Central memory CD8-positive, alpha-beta T cell (primary cell): ENCODE data around the gene PCDHA12.
"Not testable (repeated sequence)": the region's sequence is repeated elsewhere in the genome, so short reads cannot be mapped to it uniquely, and the experiment has no call there.

Experiments used
- ATAC-seq: fragments of 150-1000 bp; cut with Tn5 transposase; replicated peaks from 2 replicates; pipeline ENCODE4 v1.10.0; 2022; ENCODE audit warnings: mild to moderate bottlenecking, moderate FRiP score, moderate number of reproducible peaks; ENCODE audit not compliant: poor library complexity, severe bottlenecking; ENCODE audit errors: extremely low read depth
- DNase-seq, 2 donors: peaks; one replicate each; pipeline ENCODE4 v3.0.0; 2021; ENCODE audit warnings: low spot score in 2 of 2
- H3K27ac Mint-ChIP-seq: one replicate; pipeline ENCODE4 v1.8.0; 2022; ENCODE audit warnings: low read depth, mild to moderate bottlenecking, moderate library complexity, mixed read lengths
- H3K27me3 Mint-ChIP-seq: one replicate; pipeline ENCODE4 v1.8.0; 2022; ENCODE audit warnings: mixed read lengths
- H3K36me3 Mint-ChIP-seq: one replicate; pipeline ENCODE4 v1.8.0; 2022; ENCODE audit warnings: mild to moderate bottlenecking, moderate library complexity, mixed read lengths; ENCODE audit not compliant: insufficient read depth
- H3K4me1 Mint-ChIP-seq: one replicate; pipeline ENCODE4 v1.8.0; 2022; ENCODE audit warnings: mixed read lengths
- H3K4me3 Mint-ChIP-seq: one replicate; pipeline ENCODE4 v1.8.0; 2022; ENCODE audit warnings: mild to moderate bottlenecking, moderate library complexity, mixed read lengths
- H3K9me3 Mint-ChIP-seq: one replicate; pipeline ENCODE4 v1.8.0; 2022; ENCODE audit warnings: mixed read lengths

The PCDHA12 gene

DNA sequence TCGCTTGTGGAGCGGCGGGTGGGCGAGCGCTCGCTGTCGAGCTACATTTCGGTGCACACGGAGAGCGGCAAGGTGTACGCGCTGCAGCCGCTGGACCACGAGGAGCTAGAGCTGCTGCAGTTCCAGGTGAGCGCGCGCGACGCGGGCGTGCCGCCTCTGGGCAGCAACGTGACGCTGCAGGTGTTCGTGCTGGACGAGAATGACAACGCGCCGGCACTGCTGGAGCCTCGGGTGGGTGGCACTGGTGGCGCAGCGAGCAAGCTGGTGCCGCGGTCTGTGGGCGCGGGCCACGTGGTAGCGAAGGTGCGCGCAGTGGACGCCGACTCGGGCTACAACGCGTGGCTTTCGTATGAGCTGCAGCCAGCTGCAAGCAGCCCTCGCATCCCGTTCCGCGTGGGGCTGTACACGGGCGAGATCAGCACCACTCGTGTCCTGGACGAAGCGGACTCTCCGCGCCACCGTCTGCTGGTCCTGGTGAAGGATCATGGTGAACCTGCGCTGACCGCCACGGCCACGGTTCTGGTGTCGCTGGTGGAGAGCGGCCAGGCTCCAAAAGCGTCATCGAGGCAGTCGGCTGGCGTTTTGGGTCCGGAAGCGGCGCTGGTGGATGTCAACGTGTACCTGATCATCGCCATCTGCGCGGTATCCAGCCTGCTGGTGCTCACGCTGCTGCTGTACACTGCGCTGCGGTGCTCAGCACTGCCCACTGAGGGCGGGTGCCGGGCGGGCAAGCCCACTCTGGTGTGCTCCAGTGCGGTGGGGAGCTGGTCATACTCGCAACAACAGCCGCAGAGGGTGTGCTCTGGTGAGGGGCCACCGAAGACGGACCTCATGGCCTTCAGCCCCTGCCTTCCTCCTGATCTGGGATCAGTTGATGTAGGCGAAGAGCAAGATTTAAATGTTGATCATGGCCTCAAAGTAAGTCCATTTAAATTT lies 32.0 kb upstream of the PCDHA12 start:
- Mint-ChIP-seq H3K9me3 (peaks cover 6% of the 10 kb centered on the region), H3K27ac (no peak overlapping the region), H3K4me1 (no peaks in the 10 kb centered on the region), H3K36me3 (no peaks in the 10 kb centered on the region), H3K27me3 (peaks cover 38% of the 10 kb centered on the region), H3K4me3 (no peak overlapping the region)
- ATAC-seq: no peak
- no peak for DNase-seq

DNA sequence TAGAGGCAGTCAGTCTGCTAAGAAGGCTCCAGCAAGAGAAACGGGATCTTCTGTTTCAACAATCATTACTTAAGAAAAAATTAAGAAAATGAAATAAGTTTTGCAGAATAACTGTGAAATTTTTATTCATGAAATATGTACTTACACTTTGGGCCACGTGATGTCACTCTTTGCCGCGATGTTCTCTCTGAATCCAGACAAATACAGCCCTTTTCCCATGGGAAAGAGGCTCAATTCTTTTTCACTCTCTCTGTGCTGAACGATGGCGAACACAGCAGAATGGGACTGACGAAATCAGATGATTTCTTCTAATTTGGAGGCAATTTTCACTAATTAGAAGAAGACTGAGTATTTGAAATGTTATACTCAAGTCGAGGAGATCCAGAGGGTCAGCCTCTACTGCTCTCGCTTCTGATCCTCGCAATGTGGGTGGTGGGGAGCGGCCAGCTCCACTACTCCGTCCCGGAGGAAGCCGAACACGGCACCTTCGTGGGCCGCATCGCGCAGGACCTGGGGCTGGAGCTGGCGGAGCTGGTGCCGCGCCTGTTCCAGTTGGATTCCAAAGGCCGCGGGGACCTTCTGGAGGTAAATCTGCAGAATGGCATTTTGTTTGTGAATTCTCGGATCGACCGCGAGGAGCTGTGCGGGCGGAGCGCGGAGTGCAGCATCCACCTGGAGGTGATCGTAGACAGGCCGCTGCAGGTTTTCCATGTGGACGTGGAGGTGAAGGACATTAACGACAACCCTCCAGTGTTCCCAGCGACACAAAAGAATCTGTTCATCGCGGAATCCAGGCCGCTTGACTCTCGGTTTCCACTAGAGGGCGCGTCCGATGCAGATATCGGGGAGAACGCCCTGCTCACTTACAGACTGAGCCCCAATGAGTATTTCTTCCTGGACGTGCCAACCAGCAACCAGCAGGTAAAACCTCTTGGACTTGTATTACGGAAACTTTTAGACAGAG lies 26.7 kb upstream of the PCDHA12 start, which contains the start of gene PCDHA9:
Gene PCDHA9, plus strand, starts transcription at position 244 of the 964 bp plus-strand sequence. Its CDS starts 114 bp downstream, at position 358.
- H3K27me3 Mint-ChIP-seq: peaks cover 33% of the 10 kb centered on the region
- not testable (repeated sequence) for DNase-seq, ATAC-seq, H3K36me3 Mint-ChIP-seq, H3K4me1 Mint-ChIP-seq, H3K4me3 Mint-ChIP-seq, H3K9me3 Mint-ChIP-seq, H3K27ac Mint-ChIP-seq

DNA sequence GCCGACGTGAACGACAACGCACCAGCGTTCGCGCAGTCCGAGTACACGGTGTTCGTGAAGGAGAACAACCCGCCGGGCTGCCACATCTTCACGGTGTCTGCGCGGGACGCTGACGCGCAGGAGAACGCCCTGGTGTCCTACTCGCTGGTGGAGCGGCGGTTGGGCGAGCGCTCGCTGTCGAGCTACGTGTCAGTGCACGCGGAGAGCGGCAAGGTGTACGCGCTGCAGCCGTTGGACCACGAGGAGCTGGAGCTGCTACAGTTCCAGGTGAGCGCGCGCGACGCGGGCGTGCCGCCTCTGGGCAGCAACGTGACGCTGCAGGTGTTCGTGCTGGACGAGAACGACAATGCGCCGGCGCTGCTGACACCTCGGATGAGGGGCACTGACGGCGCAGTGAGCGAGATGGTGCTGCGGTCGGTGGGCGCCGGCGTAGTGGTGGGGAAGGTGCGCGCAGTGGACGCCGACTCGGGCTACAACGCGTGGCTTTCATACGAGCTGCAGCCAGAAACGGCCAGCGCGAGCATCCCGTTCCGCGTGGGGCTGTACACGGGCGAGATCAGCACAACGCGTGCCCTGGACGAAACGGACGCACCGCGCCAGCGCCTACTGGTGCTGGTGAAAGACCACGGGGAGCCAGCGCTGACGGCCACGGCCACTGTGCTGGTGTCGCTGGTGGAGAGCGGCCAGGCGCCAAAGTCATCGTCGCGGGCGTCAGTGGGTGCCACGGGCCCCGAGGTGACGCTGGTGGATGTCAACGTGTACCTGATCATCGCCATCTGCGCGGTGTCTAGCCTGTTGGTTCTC lies 25.1 kb upstream of the PCDHA12 start:
- not testable (repeated sequence) for H3K4me1 Mint-ChIP-seq, H3K9me3 Mint-ChIP-seq, H3K36me3 Mint-ChIP-seq, DNase-seq, H3K4me3 Mint-ChIP-seq, H3K27ac Mint-ChIP-seq, ATAC-seq
- H3K27me3 Mint-ChIP-seq: peaks cover 38% of the 10 kb centered on the region

DNA sequence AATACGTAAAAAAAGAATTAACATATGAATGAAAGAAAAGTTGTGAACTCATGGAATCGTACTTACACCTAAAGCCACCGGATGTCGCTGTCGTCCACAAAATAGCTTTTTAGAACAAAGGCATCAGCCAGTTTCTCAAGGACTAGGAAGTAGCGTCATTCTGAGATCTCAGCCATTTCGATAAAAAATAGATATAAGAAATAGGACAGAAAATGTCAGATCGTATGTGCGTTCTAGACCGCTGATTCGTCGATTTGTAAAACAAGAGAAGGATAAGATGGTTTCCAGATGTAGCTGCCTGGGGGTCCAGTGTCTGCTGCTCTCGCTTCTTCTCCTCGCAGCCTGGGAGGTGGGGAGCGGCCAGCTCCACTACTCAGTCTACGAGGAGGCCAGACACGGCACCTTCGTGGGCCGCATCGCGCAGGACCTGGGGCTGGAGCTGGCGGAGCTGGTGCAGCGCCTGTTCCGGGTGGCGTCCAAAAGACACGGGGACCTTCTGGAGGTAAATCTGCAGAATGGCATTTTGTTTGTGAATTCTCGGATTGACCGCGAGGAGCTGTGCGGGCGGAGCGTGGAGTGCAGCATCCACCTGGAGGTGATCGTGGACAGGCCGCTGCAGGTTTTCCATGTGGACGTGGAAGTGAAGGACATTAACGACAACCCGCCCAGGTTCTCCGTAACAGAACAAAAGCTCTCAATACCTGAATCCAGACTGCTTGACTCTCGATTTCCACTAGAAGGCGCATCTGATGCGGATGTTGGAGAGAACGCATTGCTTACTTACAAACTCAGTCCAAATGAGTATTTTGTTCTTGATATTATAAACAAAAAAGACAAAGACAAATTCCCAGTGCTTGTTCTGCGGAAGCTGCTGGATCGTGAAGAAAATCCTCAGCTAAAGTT lies 19.1 kb upstream of the PCDHA12 start, which contains the start of gene PCDHA10:
Gene PCDHA10, plus strand, starts transcription at position 126 of the 903 bp plus-strand sequence. Its CDS starts 152 bp downstream, at position 278.
- Mint-ChIP-seq H3K36me3 (no peaks in the 10 kb centered on the region), H3K4me3 (no peak within 1 kb of the TSS), H3K4me1 (no peaks in the 10 kb centered on the region), H3K27me3 (peaks cover 13% of the 10 kb centered on the region), H3K9me3 (peaks cover 13% of the 10 kb centered on the region), H3K27ac (no peak within 1 kb of the TSS)
- no peak for ATAC-seq
- no peak for DNase-seq

DNA sequence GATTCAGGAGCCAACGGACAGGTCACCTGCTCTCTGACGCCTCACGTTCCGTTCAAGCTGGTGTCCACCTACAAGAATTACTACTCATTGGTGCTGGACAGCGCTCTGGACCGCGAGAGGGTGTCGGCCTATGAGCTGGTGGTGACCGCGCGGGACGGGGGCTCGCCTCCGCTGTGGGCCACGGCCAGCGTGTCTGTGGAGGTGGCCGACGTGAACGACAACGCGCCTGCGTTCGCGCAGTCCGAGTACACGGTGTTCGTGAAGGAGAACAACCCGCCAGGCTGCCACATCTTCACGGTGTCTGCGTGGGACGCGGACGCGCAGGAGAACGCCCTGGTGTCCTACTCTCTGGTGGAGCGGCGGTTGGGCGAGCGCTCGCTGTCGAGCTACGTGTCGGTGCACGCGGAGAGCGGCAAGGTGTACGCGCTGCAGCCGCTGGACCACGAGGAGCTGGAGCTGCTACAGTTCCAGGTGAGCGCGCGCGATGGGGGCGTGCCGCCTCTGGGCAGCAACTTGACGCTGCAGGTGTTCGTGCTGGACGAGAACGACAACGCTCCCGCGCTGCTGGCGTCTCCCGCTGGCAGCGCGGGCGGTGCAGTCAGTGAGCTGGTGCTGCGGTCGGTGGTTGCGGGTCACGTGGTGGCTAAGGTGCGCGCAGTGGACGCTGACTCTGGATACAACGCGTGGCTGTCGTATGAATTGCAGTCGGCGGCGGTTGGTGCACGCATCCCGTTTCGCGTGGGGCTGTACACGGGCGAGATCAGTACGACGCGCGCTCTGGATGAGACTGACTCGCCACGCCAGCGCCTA lies 17.7 kb upstream of the PCDHA12 start:
- Mint-ChIP-seq H3K9me3 (peaks cover 13% of the 10 kb centered on the region), H3K27ac (no peak overlapping the region), H3K27me3 (peaks cover 13% of the 10 kb centered on the region), H3K36me3 (no peaks in the 10 kb centered on the region), H3K4me3 (no peak overlapping the region), H3K4me1 (no peaks in the 10 kb centered on the region)
- ATAC-seq: no peak
- no peak for DNase-seq

DNA sequence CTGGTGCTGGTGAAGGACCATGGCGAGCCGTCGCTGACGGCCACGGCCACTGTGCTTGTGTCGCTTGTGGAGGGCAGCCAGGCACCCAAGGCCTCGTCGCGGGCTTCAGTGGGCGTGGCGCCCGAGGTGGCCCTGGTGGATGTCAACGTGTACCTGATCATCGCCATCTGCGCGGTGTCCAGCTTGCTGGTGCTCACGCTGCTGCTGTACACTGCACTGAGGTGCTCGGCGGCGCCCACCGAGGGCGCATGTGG lies 17.2 kb upstream of the PCDHA12 start:
- DNase-seq (no peak), ATAC-seq (no peak)
- H3K4me3 Mint-ChIP-seq: no peak overlapping the region
- H3K36me3 Mint-ChIP-seq: no peaks in the 10 kb centered on the region
- H3K9me3 Mint-ChIP-seq: peaks cover 13% of the 10 kb centered on the region
- H3K4me1 Mint-ChIP-seq: no peaks in the 10 kb centered on the region
- peaks cover 9% of the 10 kb centered on the region for H3K27me3 Mint-ChIP-seq
- no peak overlapping the region for H3K27ac Mint-ChIP-seq

DNA sequence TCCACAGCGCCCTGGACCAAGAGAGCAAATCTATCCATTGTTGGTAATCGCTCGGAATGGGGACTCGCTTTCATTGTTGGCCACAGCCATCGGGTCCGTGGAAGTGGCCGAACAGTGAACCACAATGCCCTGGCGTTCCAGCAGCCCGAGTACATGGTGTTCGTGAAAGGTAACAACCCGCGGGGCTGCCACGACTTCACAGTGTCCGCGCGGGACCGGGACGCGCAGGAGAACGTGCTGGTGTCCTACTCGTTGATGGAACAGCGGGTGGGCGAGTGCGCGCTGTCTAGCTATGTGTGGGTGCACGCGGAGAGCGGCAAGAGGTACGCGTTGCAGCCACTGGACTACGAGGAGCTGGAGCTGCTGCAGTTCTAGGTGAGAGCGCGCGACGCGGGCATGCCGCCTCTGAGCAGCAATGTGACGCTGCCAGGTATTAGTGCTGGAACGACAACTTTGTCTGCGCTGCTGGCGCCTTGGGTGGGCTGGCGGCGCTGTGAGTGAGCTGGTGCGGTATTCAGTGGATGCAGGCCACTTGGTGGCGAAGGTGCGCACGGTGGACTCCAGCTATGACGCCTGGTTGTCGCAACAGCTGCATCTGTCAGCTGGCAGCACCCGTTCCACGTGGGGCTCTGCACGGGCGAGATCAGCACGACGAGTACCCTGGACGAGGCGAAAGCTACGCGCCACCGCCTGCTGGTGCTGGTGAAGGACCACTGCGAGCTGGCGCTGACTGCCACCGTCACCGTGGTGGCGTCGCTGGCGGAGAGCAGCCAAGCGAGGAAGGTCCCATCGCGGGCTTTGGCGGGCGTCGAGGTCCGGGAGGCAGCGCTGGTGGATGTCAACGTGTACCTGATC lies 12.4 kb upstream of the PCDHA12 start:
- peaks cover 2% of the 10 kb centered on the region for H3K36me3 Mint-ChIP-seq
- no peak overlapping the region for H3K27ac Mint-ChIP-seq
- H3K4me1 Mint-ChIP-seq: no peaks in the 10 kb centered on the region
- ATAC-seq (no peak), DNase-seq (no peak)
- H3K9me3 Mint-ChIP-seq: peaks cover 5% of the 10 kb centered on the region
- no peak overlapping the region for H3K4me3 Mint-ChIP-seq
- H3K27me3 Mint-ChIP-seq: peaks cover 10% of the 10 kb centered on the region

DNA sequence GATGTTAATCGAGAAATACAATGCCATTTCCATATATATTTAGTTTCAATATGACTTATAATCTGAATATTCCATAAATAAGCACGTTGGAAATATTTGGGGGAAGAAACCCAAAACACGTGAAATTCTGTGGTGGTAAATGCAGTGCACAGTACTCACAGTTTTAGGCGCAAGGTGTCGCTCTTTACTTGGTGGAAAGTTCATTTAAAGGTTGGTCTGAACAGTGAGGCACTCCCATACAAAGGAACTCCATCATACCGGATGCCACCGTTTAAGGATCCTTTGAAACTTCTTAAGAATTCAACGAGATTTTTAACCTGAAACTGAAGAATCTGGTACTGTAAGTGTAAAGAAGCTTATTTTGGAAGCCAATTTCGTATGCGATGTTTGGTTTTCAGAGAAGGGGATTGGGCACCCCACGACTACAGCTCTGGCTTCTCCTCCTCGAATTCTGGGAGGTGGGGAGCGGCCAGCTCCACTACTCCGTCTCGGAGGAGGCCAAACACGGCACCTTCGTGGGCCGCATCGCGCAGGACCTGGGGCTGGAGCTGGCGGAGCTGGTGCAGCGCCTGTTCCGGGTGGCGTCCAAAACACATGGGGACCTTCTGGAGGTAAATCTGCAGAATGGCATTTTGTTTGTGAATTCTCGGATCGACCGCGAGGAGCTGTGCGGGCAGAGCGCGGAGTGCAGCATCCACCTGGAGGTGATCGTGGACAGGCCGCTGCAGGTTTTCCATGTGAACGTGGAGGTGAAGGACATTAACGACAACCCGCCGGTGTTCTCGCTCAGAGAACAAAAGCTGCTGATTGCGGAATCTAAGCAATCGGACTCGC lies 6.2 kb upstream of the PCDHA12 start, which contains the start of gene PCDHA11:
Gene PCDHA11, plus strand, starts transcription at position 237 of the 834 bp plus-strand sequence. Its CDS starts 147 bp downstream, at position 384.
- no peaks in the 10 kb centered on the region for H3K9me3 Mint-ChIP-seq
- H3K4me1 Mint-ChIP-seq: no peaks in the 10 kb centered on the region
- H3K27ac Mint-ChIP-seq: no peak within 1 kb of the TSS
- H3K36me3 Mint-ChIP-seq: no peaks in the 10 kb centered on the region
- H3K27me3 Mint-ChIP-seq: peaks cover 11% of the 10 kb centered on the region
- DNase-seq (no peak), ATAC-seq (no peak)
- no peak within 1 kb of the TSS for H3K4me3 Mint-ChIP-seq

DNA sequence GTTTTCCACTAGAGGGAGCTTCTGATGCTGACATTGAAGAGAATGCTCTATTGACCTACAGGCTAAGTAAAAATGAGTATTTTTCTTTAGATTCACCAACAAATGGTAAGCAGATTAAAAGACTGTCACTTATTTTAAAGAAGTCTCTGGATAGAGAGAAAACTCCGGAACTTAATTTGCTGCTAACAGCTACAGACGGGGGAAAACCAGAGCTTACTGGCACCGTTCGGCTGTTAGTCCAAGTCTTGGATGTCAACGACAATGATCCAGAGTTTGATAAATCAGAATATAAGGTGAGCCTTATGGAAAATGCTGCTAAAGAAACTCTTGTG lies 5.6 kb upstream of the PCDHA12 start:
- no peak for DNase-seq
- H3K4me1 Mint-ChIP-seq: no peaks in the 10 kb centered on the region
- no peak for ATAC-seq
- no peaks in the 10 kb centered on the region for H3K9me3 Mint-ChIP-seq
- peaks cover 11% of the 10 kb centered on the region for H3K27me3 Mint-ChIP-seq
- no peak overlapping the region for H3K27ac Mint-ChIP-seq
- no peak overlapping the region for H3K4me3 Mint-ChIP-seq
- no peaks in the 10 kb centered on the region for H3K36me3 Mint-ChIP-seq
